SH-SY5Y (cell line): ENCODE results near the gene MSX1.

Experiments used
- GATA2 ChIP-seq: IDR thresholded peaks from 2 replicates; pipeline ENCODE4 v1.6.1; 2011; ENCODE audit warnings: mild to moderate bottlenecking, low read depth, low read length
- GATA3 ChIP-seq: IDR thresholded peaks from 2 replicates; pipeline ENCODE4 v1.6.1; 2011; ENCODE audit warnings: low read depth, mild to moderate bottlenecking, low read length, moderate library complexity

The MSX1 gene

DNA sequence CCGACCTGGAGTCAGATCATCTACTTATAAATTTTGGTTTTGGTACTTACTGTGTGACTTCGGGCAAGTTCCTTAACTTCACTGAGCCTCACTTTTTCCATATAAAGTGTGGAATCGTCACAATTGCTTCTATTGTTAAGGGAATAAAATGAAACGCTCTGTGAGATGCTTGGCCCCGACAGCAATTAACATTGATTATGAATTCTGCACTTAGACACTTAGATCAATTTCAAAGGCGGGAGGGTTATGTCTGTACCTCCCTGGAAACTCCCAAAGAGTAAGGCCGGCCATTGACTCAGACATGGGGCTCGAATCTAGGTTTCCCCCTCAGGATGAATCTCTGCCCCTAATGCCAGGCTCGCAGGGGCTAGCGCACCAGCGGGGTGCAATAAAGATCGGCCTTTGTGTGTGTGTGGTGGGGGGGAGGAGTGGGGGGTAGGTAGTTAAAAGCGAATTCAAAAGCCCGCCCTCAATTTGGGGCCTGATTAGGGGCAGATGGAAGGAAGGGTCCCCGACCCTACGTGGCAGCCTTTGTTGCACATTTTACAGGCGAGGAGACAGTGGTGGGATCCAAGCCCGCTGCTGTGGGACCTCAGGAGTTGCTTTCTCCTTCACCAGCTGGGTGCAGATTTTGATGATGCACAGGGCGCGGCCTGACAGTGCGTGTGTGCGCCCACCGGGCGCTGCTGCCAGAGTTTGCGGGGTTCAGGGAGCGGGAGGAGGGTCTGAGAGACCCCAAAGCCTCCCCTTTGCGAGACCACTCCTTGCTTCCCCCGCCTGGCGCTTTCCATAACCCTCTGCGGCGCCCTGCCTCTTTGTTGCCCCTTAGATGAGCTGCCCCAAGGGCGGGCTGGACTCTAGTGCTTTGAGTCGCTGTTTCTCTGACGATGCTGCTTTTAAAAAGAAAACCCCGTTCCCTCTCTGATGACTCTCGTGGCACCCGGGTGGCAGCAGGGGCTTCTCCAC, 9.6 kb downstream of the MSX1 start:
- TF ChIP-seq GATA2 = no peak
- TF ChIP-seq GATA3 = no peak

GRCh38 chr4:4869731-4870571, 10.5 kb downstream of the MSX1 start:
- TF ChIP-seq GATA2 = no peak

- no peak for TF ChIP-seq GATA3
- TF ChIP-seq GATA2 = no peak
Measured at GRCh38 chr4:4870576-4871241, 11.2 kb downstream of the MSX1 start.

GRCh38 chr4:4871242-4871572, 11.7 kb downstream of the MSX1 start:
- TF ChIP-seq GATA3 (no peak), GATA2 (no peak)

- TF ChIP-seq GATA3 = no peak
- no peak for TF ChIP-seq GATA2
Measured at GRCh38 chr4:4871573-4872313, 12.3 kb downstream of the MSX1 start.

DNA sequence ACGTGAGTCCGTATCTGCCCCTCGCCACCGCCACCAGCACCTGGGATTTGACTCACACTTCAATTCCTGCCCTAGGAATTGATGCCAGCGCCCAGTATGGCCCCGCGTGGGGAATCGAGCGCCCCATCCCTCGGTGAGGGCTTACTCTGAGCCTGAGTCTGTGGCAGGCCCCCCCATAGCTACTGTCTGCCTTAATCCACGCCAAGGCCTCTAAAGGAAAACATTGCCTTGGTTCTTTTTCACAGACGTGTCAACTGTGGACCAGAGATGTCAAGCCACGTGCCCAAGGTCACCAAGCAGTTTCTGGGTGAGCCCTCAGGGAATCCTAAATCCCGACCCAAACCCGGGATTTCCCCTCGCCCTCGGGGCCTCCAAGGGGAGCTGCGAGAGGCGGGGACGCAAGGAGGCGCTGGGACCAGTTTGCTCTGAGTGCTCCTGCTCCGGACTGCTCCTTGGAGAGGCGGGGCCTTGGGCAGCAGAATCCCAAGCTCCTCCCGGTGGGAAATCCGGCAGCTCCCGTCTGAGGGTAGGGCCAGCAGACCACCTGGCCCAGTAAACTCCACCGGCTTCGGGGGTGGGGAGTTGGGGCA, 12.9 kb downstream of the MSX1 start:
- TF ChIP-seq GATA3 (no peak), GATA2 (no peak)

DNA sequence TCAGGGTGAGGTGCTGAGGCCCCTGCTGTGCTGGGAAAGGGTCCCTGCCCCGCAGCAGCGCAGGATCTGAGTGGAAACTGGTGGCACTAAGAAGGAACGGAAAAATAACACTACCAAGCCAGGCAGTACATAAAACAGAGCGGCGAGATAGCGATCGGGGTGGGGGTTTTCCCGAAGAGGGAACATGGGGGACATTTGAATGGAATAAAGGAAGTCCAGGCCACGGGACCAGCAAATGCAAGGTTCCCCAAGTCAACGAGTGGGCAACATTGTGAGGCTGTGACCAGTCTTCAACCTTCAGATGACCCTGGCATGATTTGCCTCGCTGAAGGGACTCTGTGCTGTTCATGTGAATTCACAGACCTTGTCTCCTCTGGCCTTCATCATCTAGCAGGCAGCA, 13.7 kb downstream of the MSX1 start:
- no peak for TF ChIP-seq GATA3
- peak; percentile 59; the same call in 1 of the 2 replicates for TF ChIP-seq GATA2

DNA sequence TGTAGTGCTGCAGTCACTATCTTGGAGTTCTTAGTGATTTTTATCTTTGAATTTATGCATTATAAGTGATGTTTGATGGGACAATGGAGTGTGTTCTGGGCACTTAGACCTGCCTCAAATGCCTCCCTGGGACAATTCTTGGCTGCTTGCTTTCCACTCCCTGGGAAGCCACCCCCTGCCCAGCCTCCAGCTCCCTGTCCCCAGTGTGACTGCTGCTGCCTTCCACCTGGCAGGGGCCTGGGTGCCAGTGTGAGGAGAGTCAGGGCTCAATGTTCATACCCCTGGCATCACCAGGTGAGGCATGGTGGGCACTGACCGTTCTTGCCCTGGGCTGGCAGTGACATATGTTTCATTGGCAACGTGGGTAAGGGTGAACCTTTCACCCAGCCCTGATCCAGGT, 14.8 kb downstream of the MSX1 start:
- TF ChIP-seq GATA3 (no peak), GATA2 (no peak)

DNA sequence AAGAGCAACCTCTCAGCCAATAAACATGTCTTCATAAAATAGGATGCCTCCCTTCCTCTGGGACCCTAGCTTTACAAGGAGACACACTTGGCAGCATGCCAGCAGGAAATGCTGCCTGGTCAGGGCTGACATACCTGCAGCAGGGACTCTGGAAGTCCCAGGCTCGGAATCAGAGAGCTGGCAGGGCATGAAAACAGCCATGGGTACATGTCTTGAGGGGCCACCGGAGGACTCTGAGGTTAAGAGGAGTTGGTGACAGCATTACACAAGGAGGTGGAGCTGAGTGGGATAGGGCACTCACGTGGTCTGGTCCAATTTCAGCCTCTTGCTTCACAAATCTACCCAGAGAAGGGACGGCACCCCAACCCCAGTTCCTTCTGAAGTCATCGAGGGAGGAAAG, 15.7 kb downstream of the MSX1 start:
- TF ChIP-seq GATA3 (no peak), GATA2 (no peak)

DNA sequence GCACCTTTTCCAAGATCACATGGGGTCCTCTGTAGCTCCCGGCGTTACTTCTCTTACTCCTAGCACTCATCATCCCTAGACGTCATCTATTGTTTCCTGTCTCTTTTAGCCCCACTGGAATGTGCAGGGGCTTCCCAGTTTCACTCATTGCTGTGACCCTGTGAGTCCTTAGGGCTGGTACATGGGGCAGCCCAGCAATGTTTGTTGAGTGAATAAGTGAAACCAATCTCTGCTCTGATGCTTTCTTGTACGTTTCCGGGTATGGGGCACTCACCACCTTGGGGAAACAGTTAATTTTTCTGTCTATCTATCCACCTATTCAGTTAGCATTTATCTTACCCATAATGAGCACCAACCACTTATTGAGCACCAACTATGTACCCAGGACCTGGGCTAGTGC, 16.1 kb downstream of the MSX1 start:
- no peak for TF ChIP-seq GATA2
- TF ChIP-seq GATA3 = no peak

DNA sequence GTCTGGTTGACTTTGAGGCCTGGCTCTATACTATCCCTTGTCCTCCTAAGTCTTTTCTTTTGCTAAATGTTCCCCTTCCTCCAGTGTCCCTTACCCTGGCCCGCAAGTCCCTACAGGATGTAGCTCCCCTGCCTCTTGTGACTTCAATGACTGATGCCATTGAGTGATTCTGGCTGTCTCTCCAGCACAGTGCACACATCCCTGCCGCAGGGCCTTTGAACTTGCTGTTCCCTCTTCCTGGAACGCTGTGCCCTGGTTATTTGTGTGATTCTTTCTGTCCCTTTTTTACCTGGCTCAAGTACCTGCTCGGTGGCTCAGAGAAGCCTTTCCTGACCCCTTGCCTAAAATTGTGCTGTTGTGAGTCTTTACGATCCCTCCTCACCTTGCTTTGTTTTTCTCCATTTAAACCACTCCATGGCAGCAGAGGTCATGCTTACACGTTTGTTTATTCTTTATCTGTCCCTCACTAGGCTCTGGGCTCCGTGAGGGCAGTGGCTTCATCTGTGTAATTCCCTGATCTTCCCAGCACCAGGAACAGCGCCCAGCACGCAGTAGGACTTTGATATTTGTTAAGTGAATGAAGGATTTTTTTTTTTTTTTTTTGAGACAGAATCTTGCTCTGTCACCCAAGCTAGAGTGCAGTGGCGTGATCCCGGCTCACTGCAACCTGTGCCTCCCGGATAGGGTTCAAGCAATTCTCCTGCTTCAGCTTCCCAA, 17.6 kb downstream of the MSX1 start:
- TF ChIP-seq GATA2 = no peak
- no peak for TF ChIP-seq GATA3

GRCh38 chr4:4880492-4880891, 21.0 kb downstream of the MSX1 start:
- TF ChIP-seq GATA2 (no peak), GATA3 (no peak)

- TF ChIP-seq GATA2 (no peak), GATA3 (no peak)
Measured at GRCh38 chr4:4881432-4881831, 22.0 kb downstream of the MSX1 start.

DNA sequence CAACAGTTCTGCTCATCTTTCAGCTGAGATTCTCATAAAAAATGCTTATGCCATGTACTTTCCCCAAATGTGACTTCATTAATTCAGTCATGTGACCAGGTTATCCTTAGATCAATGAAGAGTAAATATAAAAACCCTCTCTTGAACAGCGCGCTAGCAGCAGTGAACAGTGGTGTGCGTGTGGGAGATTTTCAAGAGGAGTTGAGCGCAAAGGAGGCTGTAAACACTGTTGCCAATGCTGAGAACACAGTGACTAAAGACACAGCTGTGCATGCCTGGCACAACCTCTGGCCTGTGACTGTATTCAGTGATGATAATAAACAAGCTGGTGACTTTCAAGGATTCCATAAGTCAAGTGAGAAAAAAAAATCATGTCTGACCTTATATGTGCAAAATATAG, 25.1 kb downstream of the MSX1 start:
- no peak for TF ChIP-seq GATA3
